Psoas muscle (tissue), 8 donors: Measurements from ENCODE around the gene ZEB2. TPM values are rescaled to one million over a fixed set of nuclear protein-coding genes. Genes with fewer than 3 reads are reported as not detected.
"Not testable (repeated sequence)": the region's sequence is repeated elsewhere in the genome, so short reads cannot be mapped to it uniquely, and the experiment has no call there.

Experiments used
- ATAC-seq, 4 donors: fragments of 200-7000 bp; cut with Tn5 transposase; one replicate each; pipeline ENCODE4 v1.9.1; 2020; ENCODE audit warnings: moderate library complexity in 3 of 4, mild to moderate bottlenecking in 2 of 4
- DNase-seq, 2 donors: peaks; one replicate each; pipeline ENCODE4 v3.0.0-alpha.2; 2020
- H3K27ac ChIP-seq: fragments of 200-600 bp; one replicate; pipeline ENCODE4 v1.8.0; 2022
- H3K27me3 ChIP-seq, 3 donors: fragments of 200-600 bp in 1 of 3; one replicate each; pipeline versions ENCODE4 v1.6.1 to v1.8.0; 2013 to 2022; ENCODE audit warnings: low read length in 2 of 3, mild to moderate bottlenecking in 2 of 3, moderate library complexity in 1 of 3; ENCODE audit not compliant: insufficient read depth in 3 of 3
- H3K36me3 ChIP-seq, 2 donors: fragments of 200-600 bp in 1 of 2; one replicate each; pipeline versions ENCODE4 v1.6.1 to v1.8.0; 2013 to 2022; ENCODE audit warnings: low read depth in 1 of 2, mild to moderate bottlenecking in 1 of 2, moderate library complexity in 1 of 2; ENCODE audit not compliant: insufficient read depth in 1 of 2
- H3K4me1 ChIP-seq: fragments of 200-600 bp; one replicate; pipeline ENCODE4 v1.8.0; 2022
- H3K4me3 ChIP-seq: fragments of 200-600 bp; one replicate; pipeline ENCODE4 v1.8.0; 2022; ENCODE audit warnings: mild to moderate bottlenecking
- H3K9me3 ChIP-seq: fragments of 200-600 bp; one replicate; pipeline ENCODE4 v1.8.0; 2022
- CTCF ChIP-seq: fragments of 200-600 bp; IDR thresholded peaks from one replicate; pipeline ENCODE4 v1.8.0; 2022; ENCODE audit warnings: antibody characterized with exemption
- WGBS, 3 donors: extraction: QIAGEN DNeasy Blood & Tissue Kit; methylation state at CpG; one replicate each; pipeline versions ENCODE4 v1.1.6 to v1.1.7; 2013; 5-methylcytosine and 5-hydroxymethylcytosine counted together
- intact Hi-C, 2 donors: fragments of 100-400 bp; cut with DNase I; formaldehyde crosslinking; loops; one replicate each; pipeline versions ENCODE4 v1.11.0 to v1.14.2; 2022
- polyA plus RNA-seq, 3 donors: library from polyadenylated mRNA; stranded (reverse); fragments of 200-250 nt; gene quantifications; one replicate each; pipeline ENCODE4 v1.2.3, GENCODE V29; 2013
- total RNA-seq, 4 donors: library from RNA; stranded (reverse); fragmentation: NEBNext Ultra II Directional in 2 of 4; extraction: Animal tissue kit (Norgen Biotek cat#: 25700) in 2 of 4; gene quantifications; one replicate each; pipeline versions ENCODE4 v1.2.1 to v1.2.4, GENCODE V29; 2021 to 2023
- donor health status: healthy with polysubstance abuse.
- donor health status: DM: no; HTN: no; CAD: no; lungs with moderate emphysema.
- donor health status: Bipolar disorder and iron deficiency.
- donor health status: healthy.
- donor health status: DM: yes; HTN: yes; CAD: no.
- donor health status: DM: no; HTN: no; CAD: no.
- donor health status: DM: no; HTN: no; CAD: no.
- donor health status: DM: yes; HTN: yes; CAD: no.

ZEB2 gene
- total and polyA plus RNA-seq, 7 donors: 11.6 to 48.7 (median 23.3) TPM

GRCh38 chr2:144364944-144365738, 154.8 kb downstream of the ZEB2 start:
- no peak overlapping the region for H3K27ac ChIP-seq
- H3K27me3 ChIP-seq: no peaks in the 10 kb centered on the region
- DNase-seq (no peak), ATAC-seq (no peak)
- WGBS, 3 donors: 78 to 83% (median 79%) methylated on average over 4 of the region's 4 CpGs
- no peaks in the 10 kb centered on the region for H3K36me3 ChIP-seq
- no peak for TF ChIP-seq CTCF
- no peak overlapping the region for H3K4me3 ChIP-seq
- H3K4me1 ChIP-seq: no peaks in the 10 kb centered on the region
- intact Hi-C loops: no loop called here
- H3K9me3 ChIP-seq: no peaks in the 10 kb centered on the region

GRCh38 chr2:144364247-144364646, 155.7 kb downstream of the ZEB2 start:
- H3K4me1 ChIP-seq, H3K27me3 ChIP-seq, H3K27ac ChIP-seq, intact Hi-C loops, H3K36me3 ChIP-seq, ATAC-seq, DNase-seq, H3K4me3 ChIP-seq, H3K9me3 ChIP-seq: not testable (repeated sequence)
- WGBS, 3 donors: 87 to 93% (median 91%) methylated on average over 7 of the region's 7 CpGs

GRCh38 chr2:144362401-144362800, 157.5 kb downstream of the ZEB2 start:
- DNase-seq (no peak), ATAC-seq (no peak)
- H3K4me1 ChIP-seq: no peaks in the 10 kb centered on the region
- TF ChIP-seq CTCF: no peak
- H3K4me3 ChIP-seq: no peak overlapping the region
- H3K9me3 ChIP-seq: no peaks in the 10 kb centered on the region
- intact Hi-C loops: no loop called here
- H3K36me3 ChIP-seq: no peaks in the 10 kb centered on the region
- no peak overlapping the region for H3K27ac ChIP-seq
- 97 to 100% (median 100%) methylated on average over 1 of the region's 1 CpG for WGBS, 3 donors
- no peaks in the 10 kb centered on the region for H3K27me3 ChIP-seq

- DNase-seq: no peak
- Histone ChIP-seq H3K4me1 (no peaks in the 10 kb centered on the region), H3K27ac (no peak overlapping the region), H3K27me3 (no peaks in the 10 kb centered on the region), H3K36me3 (no peaks in the 10 kb centered on the region), H3K9me3 (no peaks in the 10 kb centered on the region), H3K4me3 (no peak overlapping the region)
- no peak for ATAC-seq
- no peak for TF ChIP-seq CTCF
- intact Hi-C loops: no loop called here
Observed at GRCh38 chr2:144361742-144362141, 158.2 kb downstream of the ZEB2 start.

GRCh38 chr2:144359684-144360083, 160.2 kb downstream of the ZEB2 start:
- H3K9me3 ChIP-seq: no peaks in the 10 kb centered on the region
- no peaks in the 10 kb centered on the region for H3K27me3 ChIP-seq
- DNase-seq: no peak
- H3K4me1 ChIP-seq: no peaks in the 10 kb centered on the region
- H3K4me3 ChIP-seq: no peak overlapping the region
- H3K36me3 ChIP-seq: no peaks in the 10 kb centered on the region
- H3K27ac ChIP-seq: no peak overlapping the region
- TF ChIP-seq CTCF: no peak
- WGBS, 3 donors: 97 to 100% (median 99%) methylated on average over 1 of the region's 1 CpG
- intact Hi-C loops: no loop called here
- no peak for ATAC-seq
